ENCODE results near the gene SSPN. TPM values are rescaled to one million over a fixed set of nuclear protein-coding genes. Genes with fewer than 3 reads are reported as not detected.

SSPN gene
- polyA plus RNA-seq, 1 donor from 2014 or later = 0.26 TPM

DNA sequence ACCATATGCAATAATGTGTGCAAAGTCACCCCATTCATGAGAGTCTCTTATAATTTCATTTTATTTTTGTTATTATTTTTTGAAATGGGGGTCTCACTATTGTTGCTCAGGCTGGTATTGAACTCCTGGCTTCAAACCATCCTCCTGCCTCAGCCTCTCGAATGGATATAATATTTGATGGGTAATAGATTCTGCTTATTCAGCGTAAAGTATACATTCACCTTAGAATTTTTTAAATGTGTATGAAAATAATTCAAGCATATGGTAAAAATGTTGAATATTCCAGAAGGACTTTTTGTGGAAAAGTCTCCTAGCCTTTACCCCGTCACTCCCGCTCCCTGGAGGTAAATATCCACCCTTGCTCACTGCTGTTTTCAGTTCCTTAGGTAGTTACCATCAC, 23.4 kb upstream of the SSPN start:
- no peak overlapping the region for H2AFZ ChIP-seq (ENCODE audit: low read depth, low read length)
- TF ChIP-seq SMC3 (conservative IDR thresholded peaks at IDR 0.05; ENCODE audit: poor library complexity) (no peak), EZH2 (IDR thresholded peaks at IDR 0.05; ENCODE audit: borderline replicate concordance, insufficient read depth, low read length, poor library complexity, severe bottlenecking) (no peak), EP300 (conservative IDR thresholded peaks at IDR 0.05; ENCODE audit: poor library complexity, severe bottlenecking) (no peak)
- no peak overlapping the region for H3K4me2 ChIP-seq (ENCODE audit: low read length)
- H3K9me3 ChIP-seq (ENCODE audit: low read length) = no peaks in the 10 kb centered on the region
- H3K36me3 ChIP-seq (ENCODE audit: insufficient read depth, low read length) = no peaks in the 10 kb centered on the region
- no peak overlapping the region for H3K9ac ChIP-seq (ENCODE audit: low read length)
- H3K27ac ChIP-seq (ENCODE audit: low read length) = no peak overlapping the region
- no peaks in the 10 kb centered on the region for H4K20me1 ChIP-seq (ENCODE audit: insufficient read depth)
- H3K9me2 ChIP-seq (ENCODE audit: insufficient read depth, low read length) = no peaks in the 10 kb centered on the region
- H3K4me3 ChIP-seq (ENCODE audit: low read length) = no peak overlapping the region
- H3K27me3 ChIP-seq (ENCODE audit: insufficient read depth, low read depth, low read length) = no peaks in the 10 kb centered on the region
- H3F3A ChIP-seq (ENCODE audit: insufficient read depth, low read length, poor library complexity, severe bottlenecking) = no peaks in the 10 kb centered on the region
- no peaks in the 10 kb centered on the region for H3K79me2 ChIP-seq (replicated peaks; ENCODE audit: insufficient read depth, low read length)

DNA sequence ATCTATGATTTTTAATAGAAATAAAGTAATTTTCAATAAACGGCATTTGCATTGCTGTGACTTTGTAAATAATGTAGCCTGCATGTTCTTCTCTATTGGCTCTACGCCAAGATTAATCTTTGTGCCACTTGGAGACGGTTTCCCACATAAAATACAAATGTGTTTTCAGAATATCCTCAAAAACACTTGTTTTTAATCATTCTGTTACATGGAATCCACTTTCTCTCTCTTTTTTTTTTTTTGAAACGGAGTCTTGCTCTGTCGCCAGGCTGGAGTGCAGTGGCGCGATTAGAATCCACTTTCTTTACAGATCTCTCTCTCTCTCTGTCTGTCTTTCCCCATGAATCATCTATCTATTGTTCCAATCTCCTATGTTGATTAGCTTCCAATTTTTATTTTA, 22.8 kb upstream of the SSPN start:
- Histone ChIP-seq H3K9me2 (ENCODE audit: insufficient read depth, low read length) (no peaks in the 10 kb centered on the region), H3K36me3 (ENCODE audit: insufficient read depth, low read length) (no peaks in the 10 kb centered on the region), H3K27me3 (ENCODE audit: insufficient read depth, low read depth, low read length) (no peaks in the 10 kb centered on the region), H3F3A (ENCODE audit: insufficient read depth, low read length, poor library complexity, severe bottlenecking) (no peaks in the 10 kb centered on the region), H3K79me2 (replicated peaks; ENCODE audit: insufficient read depth, low read length) (no peaks in the 10 kb centered on the region), H3K4me3 (ENCODE audit: low read length) (no peak overlapping the region), H3K9ac (ENCODE audit: low read length) (no peak overlapping the region), H2AFZ (ENCODE audit: low read depth, low read length) (no peak overlapping the region), H3K9me3 (ENCODE audit: low read length) (no peaks in the 10 kb centered on the region), H4K20me1 (ENCODE audit: insufficient read depth) (no peaks in the 10 kb centered on the region), H3K4me2 (ENCODE audit: low read length) (no peak overlapping the region), H3K27ac (ENCODE audit: low read length) (no peak overlapping the region)
- TF ChIP-seq MXI1 (conservative IDR thresholded peaks at IDR 0.05; ENCODE audit: poor library complexity, severe bottlenecking) (no peak), RAD21 (conservative IDR thresholded peaks at IDR 0.05) (no peak), EZH2 (IDR thresholded peaks at IDR 0.05; ENCODE audit: borderline replicate concordance, insufficient read depth, low read length, poor library complexity, severe bottlenecking) (no peak), POLR2AphosphoS5 (IDR thresholded peaks at IDR 0.05) (no peak), EP300 (conservative IDR thresholded peaks at IDR 0.05; ENCODE audit: poor library complexity, severe bottlenecking) (no peak), SMC3 (conservative IDR thresholded peaks at IDR 0.05; ENCODE audit: poor library complexity) (no peak), TAF1 (IDR thresholded peaks at IDR 0.05; ENCODE audit: low read depth) (no peak)
- TF ChIP-seq, protein P1, sequence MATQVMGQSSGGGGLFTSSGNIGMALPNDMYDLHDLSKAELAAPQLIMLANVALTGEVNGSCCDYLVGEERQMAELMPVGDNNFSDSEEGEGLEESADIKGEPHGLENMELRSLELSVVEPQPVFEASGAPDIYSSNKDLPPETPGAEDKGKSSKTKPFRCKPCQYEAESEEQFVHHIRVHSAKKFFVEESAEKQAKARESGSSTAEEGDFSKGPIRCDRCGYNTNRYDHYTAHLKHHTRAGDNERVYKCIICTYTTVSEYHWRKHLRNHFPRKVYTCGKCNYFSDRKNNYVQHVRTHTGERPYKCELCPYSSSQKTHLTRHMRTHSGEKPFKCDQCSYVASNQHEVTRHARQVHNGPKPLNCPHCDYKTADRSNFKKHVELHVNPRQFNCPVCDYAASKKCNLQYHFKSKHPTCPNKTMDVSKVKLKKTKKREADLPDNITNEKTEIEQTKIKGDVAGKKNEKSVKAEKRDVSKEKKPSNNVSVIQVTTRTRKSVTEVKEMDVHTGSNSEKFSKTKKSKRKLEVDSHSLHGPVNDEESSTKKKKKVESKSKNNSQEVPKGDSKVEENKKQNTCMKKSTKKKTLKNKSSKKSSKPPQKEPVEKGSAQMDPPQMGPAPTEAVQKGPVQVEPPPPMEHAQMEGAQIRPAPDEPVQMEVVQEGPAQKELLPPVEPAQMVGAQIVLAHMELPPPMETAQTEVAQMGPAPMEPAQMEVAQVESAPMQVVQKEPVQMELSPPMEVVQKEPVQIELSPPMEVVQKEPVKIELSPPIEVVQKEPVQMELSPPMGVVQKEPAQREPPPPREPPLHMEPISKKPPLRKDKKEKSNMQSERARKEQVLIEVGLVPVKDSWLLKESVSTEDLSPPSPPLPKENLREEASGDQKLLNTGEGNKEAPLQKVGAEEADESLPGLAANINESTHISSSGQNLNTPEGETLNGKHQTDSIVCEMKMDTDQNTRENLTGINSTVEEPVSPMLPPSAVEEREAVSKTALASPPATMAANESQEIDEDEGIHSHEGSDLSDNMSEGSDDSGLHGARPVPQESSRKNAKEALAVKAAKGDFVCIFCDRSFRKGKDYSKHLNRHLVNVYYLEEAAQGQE (IDR thresholded peaks at IDR 0.05; ENCODE audit: borderline replicate concordance) = no peak
- TF ChIP-seq, protein P2, sequence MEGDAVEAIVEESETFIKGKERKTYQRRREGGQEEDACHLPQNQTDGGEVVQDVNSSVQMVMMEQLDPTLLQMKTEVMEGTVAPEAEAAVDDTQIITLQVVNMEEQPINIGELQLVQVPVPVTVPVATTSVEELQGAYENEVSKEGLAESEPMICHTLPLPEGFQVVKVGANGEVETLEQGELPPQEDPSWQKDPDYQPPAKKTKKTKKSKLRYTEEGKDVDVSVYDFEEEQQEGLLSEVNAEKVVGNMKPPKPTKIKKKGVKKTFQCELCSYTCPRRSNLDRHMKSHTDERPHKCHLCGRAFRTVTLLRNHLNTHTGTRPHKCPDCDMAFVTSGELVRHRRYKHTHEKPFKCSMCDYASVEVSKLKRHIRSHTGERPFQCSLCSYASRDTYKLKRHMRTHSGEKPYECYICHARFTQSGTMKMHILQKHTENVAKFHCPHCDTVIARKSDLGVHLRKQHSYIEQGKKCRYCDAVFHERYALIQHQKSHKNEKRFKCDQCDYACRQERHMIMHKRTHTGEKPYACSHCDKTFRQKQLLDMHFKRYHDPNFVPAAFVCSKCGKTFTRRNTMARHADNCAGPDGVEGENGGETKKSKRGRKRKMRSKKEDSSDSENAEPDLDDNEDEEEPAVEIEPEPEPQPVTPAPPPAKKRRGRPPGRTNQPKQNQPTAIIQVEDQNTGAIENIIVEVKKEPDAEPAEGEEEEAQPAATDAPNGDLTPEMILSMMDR (IDR thresholded peaks at IDR 0.05; ENCODE audit: poor library complexity, severe bottlenecking) = no peak

Measured in neural cell (in vitro differentiated cells).